Sigmoid colon (tissue), 4 donors: Measurements from ENCODE around the gene SHANK3.

Experiments used
- CTCF ChIP-seq, 4 experiments: fragments of 450-650 bp in 3 of 4; fragments of 200-600 bp in 1 of 4; IDR thresholded peaks; one replicate each; pipeline ENCODE4 v1.5.1; 2016 to 2019; ENCODE audit warnings: antibody characterized with exemption in 4 of 4, mild to moderate bottlenecking in 3 of 4, moderate library complexity in 2 of 4
- POLR2A ChIP-seq, 2 donors: fragments of 450-650 bp; IDR thresholded peaks; one replicate each; pipeline ENCODE4 v1.6.1; 2016; ENCODE audit warnings: antibody characterized with exemption in 2 of 2, mild to moderate bottlenecking in 2 of 2, moderate library complexity in 2 of 2
- POLR2AphosphoS5 ChIP-seq, 4 donors: sonication (generic); formaldehyde crosslinking; IDR thresholded peaks; one replicate each; pipeline ENCODE4 v1.6.1; 2017; ENCODE audit warnings: antibody characterized with exemption in 4 of 4

- no peak for TF ChIP-seq CTCF (IDR thresholded peaks at IDR 0.05)
- no peak for TF ChIP-seq POLR2A (IDR thresholded peaks at IDR 0.05)
- TF ChIP-seq POLR2AphosphoS5 (IDR thresholded peaks at IDR 0.05), result no peak
Observed at GRCh38 chr22:50676661-50677492, 4.3 kb downstream of the SHANK3 start.
